Endothelial cell of umbilical vein (primary cell): Measurements from ENCODE around the gene DNAH6.

Experiments used
- EZH2 ChIP-seq: IDR thresholded peaks from 2 replicates; pipeline ENCODE4 v1.6.1; 2012; ENCODE audit warnings: borderline replicate concordance, low read depth, mild to moderate bottlenecking, moderate library complexity, low read length, inconsistent platforms; ENCODE audit not compliant: severe bottlenecking
- FOS ChIP-seq: IDR thresholded peaks from 2 replicates; pipeline ENCODE4 v1.6.1; 2011; ENCODE audit warnings: mild to moderate bottlenecking, low read length, moderate library complexity, borderline replicate concordance; ENCODE audit not compliant: insufficient read depth
- GATA2 ChIP-seq: IDR thresholded peaks from 2 replicates; pipeline ENCODE4 v1.7.0; 2011; ENCODE audit warnings: low read depth, mild to moderate bottlenecking, moderate library complexity, mixed read lengths, low read length; ENCODE audit not compliant: insufficient read length, insufficient read depth
- MAX ChIP-seq: IDR thresholded peaks from 2 replicates; pipeline ENCODE4 v1.6.1; 2011; ENCODE audit not compliant: insufficient read depth, insufficient read length
- MYC ChIP-seq: IDR thresholded peaks from one replicate; pipeline ENCODE4 v1.6.1; 2011; ENCODE audit warnings: mild to moderate bottlenecking, low read depth, low read length
- POLR2AphosphoS5 ChIP-seq: IDR thresholded peaks from 2 replicates; pipeline ENCODE4 v1.6.1; 2012; ENCODE audit warnings: low read depth, mild to moderate bottlenecking, control low read depth, low read length, moderate library complexity; ENCODE audit not compliant: insufficient read depth
- TF ChIP-seq, protein P1 (sequence below), 2 donors: IDR thresholded peaks; 1 replicate in 1 of 2; 2 replicates in 1 of 2; pipeline ENCODE4 v1.5.1; 2011; ENCODE audit warnings: low read length in 2 of 2, mild to moderate bottlenecking in 2 of 2, moderate library complexity in 2 of 2, control low read depth in 1 of 2, inconsistent platforms in 1 of 2, low read depth in 1 of 2; ENCODE audit not compliant: insufficient read depth in 1 of 2; ENCODE audit errors: extremely low read depth in 1 of 2

DNA sequence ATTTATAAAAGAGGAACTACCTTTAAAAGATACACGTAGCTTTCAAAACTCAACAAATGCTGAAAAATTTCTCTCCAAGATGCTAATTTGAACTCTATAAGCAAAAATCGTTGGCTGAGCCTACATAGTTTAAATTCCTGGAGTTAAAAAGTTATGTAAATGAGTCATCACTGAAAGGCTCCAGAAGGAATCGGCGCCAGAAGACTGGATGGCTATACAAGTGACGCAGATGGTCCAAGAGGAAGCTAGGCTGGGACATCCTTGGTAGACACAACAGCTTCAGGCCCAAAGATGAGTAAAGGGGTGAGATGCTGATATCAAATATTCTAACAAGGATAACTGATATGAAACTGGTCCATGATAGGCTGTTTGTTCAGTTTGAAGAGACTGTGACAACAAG lies 22.8 kb upstream of the DNAH6 start:
- TF ChIP-seq, protein P1, sequence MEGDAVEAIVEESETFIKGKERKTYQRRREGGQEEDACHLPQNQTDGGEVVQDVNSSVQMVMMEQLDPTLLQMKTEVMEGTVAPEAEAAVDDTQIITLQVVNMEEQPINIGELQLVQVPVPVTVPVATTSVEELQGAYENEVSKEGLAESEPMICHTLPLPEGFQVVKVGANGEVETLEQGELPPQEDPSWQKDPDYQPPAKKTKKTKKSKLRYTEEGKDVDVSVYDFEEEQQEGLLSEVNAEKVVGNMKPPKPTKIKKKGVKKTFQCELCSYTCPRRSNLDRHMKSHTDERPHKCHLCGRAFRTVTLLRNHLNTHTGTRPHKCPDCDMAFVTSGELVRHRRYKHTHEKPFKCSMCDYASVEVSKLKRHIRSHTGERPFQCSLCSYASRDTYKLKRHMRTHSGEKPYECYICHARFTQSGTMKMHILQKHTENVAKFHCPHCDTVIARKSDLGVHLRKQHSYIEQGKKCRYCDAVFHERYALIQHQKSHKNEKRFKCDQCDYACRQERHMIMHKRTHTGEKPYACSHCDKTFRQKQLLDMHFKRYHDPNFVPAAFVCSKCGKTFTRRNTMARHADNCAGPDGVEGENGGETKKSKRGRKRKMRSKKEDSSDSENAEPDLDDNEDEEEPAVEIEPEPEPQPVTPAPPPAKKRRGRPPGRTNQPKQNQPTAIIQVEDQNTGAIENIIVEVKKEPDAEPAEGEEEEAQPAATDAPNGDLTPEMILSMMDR (IDR thresholded peaks at IDR 0.05; ENCODE audit: extremely low read depth in 1 of 2, insufficient read depth in 1 of 2, low read depth in 1 of 2, low read length in 2 of 2) = no peak
- TF ChIP-seq EZH2 (no peak), GATA2 (no peak), FOS (peak; percentile 83), POLR2AphosphoS5 (no peak), MYC (no peak), MAX (no peak)
